Type B pancreatic cell (in vitro differentiated cells): Measurements from ENCODE around the gene USP48. TPM values are rescaled to one million over a fixed set of nuclear protein-coding genes. Genes with fewer than 3 reads are reported as not detected.

ENCODE experiments used
- DNase-seq: peaks from one replicate; pipeline ENCODE4 v3.0.0; 2021; ENCODE audit warnings: mixed read lengths; ENCODE audit not compliant: unreplicated experiment; ENCODE audit errors: extremely low spot score
- H3K27ac Mint-ChIP-seq: 2 replicates; pipeline ENCODE4 v1.8.0; 2021; ENCODE audit warnings: mild to moderate bottlenecking, mixed read lengths
- H3K27me3 Mint-ChIP-seq: 2 replicates; pipeline ENCODE4 v1.8.0; 2021; ENCODE audit warnings: mixed read lengths
- H3K36me3 Mint-ChIP-seq: 2 replicates; pipeline ENCODE4 v1.8.0; 2021; ENCODE audit warnings: mixed read lengths
- H3K4me1 Mint-ChIP-seq: one replicate; pipeline ENCODE4 v1.8.0; 2021; ENCODE audit warnings: mixed read lengths; ENCODE audit not compliant: unreplicated experiment
- H3K4me3 Mint-ChIP-seq: 2 replicates; pipeline ENCODE4 v1.8.0; 2021; ENCODE audit warnings: mild to moderate bottlenecking, mixed read lengths
- H3K9me3 Mint-ChIP-seq: 2 replicates; pipeline ENCODE4 v1.8.0; 2021; ENCODE audit warnings: mixed read lengths
- total RNA-seq: library from RNA; stranded (reverse); gene quantifications from 2 replicates; pipeline ENCODE4 v1.2.1, GENCODE V29; 2021; ENCODE audit warnings: low replicate concordance
- TF ChIP-seq, protein P1 (sequence below): fragments of 200-600 bp; sonication (generic); conservative IDR thresholded peaks from 2 replicates; pipeline ENCODE4 v1.5.0; 2021; ENCODE audit warnings: antibody characterized with exemption, mild to moderate bottlenecking

The USP48 gene
- total RNA-seq, 1 donor from 2014 or later = 66.7 TPM

DNA sequence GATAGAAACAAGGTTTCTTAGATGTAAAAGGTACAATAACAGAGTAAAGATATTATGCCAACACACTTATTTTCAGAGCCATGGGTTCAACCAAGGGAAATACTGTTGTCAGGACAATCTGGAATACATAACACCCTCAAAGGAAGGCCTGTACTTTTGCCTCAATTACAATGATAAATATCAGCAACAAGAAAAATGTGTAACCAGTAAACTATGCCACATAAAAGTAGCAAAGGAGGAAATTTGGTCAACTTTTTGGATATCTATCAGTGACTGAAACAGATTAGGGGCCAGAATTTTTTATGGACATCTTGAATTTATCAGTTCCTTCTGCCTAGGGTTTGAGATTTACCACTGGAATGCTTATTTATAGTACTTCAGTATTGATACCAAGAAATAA, 89.2 kb downstream of the USP48 start:
- Mint-ChIP-seq H3K4me3 (no peak overlapping the region), H3K9me3 (no peaks in the 10 kb centered on the region), H3K36me3 (peaks cover 27% of the 10 kb centered on the region), H3K27me3 (no peaks in the 10 kb centered on the region), H3K27ac (no peak overlapping the region), H3K4me1 (no peaks in the 10 kb centered on the region)
- DNase-seq = no peak
- TF ChIP-seq, protein P1, sequence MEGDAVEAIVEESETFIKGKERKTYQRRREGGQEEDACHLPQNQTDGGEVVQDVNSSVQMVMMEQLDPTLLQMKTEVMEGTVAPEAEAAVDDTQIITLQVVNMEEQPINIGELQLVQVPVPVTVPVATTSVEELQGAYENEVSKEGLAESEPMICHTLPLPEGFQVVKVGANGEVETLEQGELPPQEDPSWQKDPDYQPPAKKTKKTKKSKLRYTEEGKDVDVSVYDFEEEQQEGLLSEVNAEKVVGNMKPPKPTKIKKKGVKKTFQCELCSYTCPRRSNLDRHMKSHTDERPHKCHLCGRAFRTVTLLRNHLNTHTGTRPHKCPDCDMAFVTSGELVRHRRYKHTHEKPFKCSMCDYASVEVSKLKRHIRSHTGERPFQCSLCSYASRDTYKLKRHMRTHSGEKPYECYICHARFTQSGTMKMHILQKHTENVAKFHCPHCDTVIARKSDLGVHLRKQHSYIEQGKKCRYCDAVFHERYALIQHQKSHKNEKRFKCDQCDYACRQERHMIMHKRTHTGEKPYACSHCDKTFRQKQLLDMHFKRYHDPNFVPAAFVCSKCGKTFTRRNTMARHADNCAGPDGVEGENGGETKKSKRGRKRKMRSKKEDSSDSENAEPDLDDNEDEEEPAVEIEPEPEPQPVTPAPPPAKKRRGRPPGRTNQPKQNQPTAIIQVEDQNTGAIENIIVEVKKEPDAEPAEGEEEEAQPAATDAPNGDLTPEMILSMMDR = no peak

DNA sequence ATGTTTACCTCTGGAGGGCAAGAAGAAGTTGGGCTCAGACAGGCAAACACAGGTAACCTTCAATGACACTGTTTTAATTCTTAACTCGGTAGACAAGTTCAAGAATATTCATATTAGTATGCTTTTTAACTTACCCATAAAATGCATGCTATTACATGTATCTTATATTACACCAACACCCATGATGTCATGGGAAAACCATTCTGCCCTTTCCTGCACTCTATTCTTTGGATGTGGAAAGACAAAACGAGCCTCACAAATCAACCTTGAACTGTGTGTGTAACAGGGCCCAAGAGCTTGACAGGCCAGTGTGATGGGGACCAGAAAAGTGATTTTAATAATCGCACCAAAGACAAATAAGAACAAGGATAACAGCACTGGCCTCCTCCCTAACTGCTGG, 91.2 kb downstream of the USP48 start:
- Mint-ChIP-seq H3K9me3 (no peaks in the 10 kb centered on the region), H3K4me1 (no peaks in the 10 kb centered on the region), H3K27me3 (no peaks in the 10 kb centered on the region), H3K36me3 (peaks cover 36% of the 10 kb centered on the region), H3K27ac (no peak overlapping the region), H3K4me3 (no peak overlapping the region)
- DNase-seq = no peak
- TF ChIP-seq, protein P1 = no peak

- Mint-ChIP-seq H3K27ac (no peak overlapping the region), H3K36me3 (peaks cover 47% of the 10 kb centered on the region), H3K4me1 (no peaks in the 10 kb centered on the region), H3K27me3 (no peaks in the 10 kb centered on the region), H3K9me3 (no peaks in the 10 kb centered on the region), H3K4me3 (no peak overlapping the region)
- TF ChIP-seq, protein P1 = no peak
- no peak for DNase-seq
Observed at GRCh38 chr1:21689661-21690372, 93.1 kb downstream of the USP48 start.

GRCh38 chr1:21687081-21687529, 95.8 kb downstream of the USP48 start:
- Mint-ChIP-seq H3K36me3 (peaks cover 54% of the 10 kb centered on the region), H3K27ac (no peak overlapping the region), H3K27me3 (no peaks in the 10 kb centered on the region), H3K4me1 (no peaks in the 10 kb centered on the region), H3K9me3 (no peaks in the 10 kb centered on the region), H3K4me3 (no peak overlapping the region)
- DNase-seq = no peak
- TF ChIP-seq, protein P1 = no peak

- H3K27ac Mint-ChIP-seq = no peak overlapping the region
- no peak for DNase-seq
- H3K9me3 Mint-ChIP-seq = no peaks in the 10 kb centered on the region
- peaks cover 55% of the 10 kb centered on the region for H3K36me3 Mint-ChIP-seq
- H3K27me3 Mint-ChIP-seq = no peaks in the 10 kb centered on the region
- TF ChIP-seq, protein P1 = no peak
- no peaks in the 10 kb centered on the region for H3K4me1 Mint-ChIP-seq
- H3K4me3 Mint-ChIP-seq = no peak overlapping the region
Observed at GRCh38 chr1:21685946-21686678, 96.8 kb downstream of the USP48 start.
